Activated naive CD4-positive, alpha-beta T cell treated with anti-CD3 and anti-CD28 coated beads for 36 hours (primary cell): ENCODE data around the gene IDH3G. TPM values are rescaled to one million over a fixed set of nuclear protein-coding genes. Genes with fewer than 3 reads are reported as not detected.

Experiments used
- CTCF ChIA-PET: fragments of 350-600 bp; sonication (Branson Sonifier 250); formaldehyde crosslinking; loops from one replicate; lab custom pipeline; 2021; ENCODE audit warnings: antibody characterized with exemption; lab: Charles Lee
- DNase-seq: peaks from one replicate; pipeline ENCODE4 v3.0.0-alpha.2; 2020
- H3K27ac Mint-ChIP-seq: one replicate; pipeline ENCODE4 v1.8.0; 2021; ENCODE audit warnings: mild to moderate bottlenecking, mixed read lengths
- H3K27me3 Mint-ChIP-seq: one replicate; pipeline ENCODE4 v1.8.0; 2021; ENCODE audit warnings: low read depth, mixed read lengths
- H3K36me3 Mint-ChIP-seq: one replicate; pipeline ENCODE4 v1.8.0; 2021; ENCODE audit warnings: low read depth, mixed read lengths
- H3K4me1 Mint-ChIP-seq: one replicate; pipeline ENCODE4 v1.8.0; 2021; ENCODE audit warnings: low read depth, mixed read lengths
- H3K4me3 Mint-ChIP-seq: one replicate; pipeline ENCODE4 v1.8.0; 2021; ENCODE audit warnings: mild to moderate bottlenecking, moderate library complexity, mixed read lengths
- H3K9me3 Mint-ChIP-seq: one replicate; pipeline ENCODE4 v1.8.0; 2021; ENCODE audit warnings: mixed read lengths
- intact Hi-C: fragments of 100-400 bp; cut with micrococcal nuclease; formaldehyde crosslinking; loops from one replicate; pipeline ENCODE4 v1.15.1; 2023
- total RNA-seq, 2 experiments: library from RNA; stranded (reverse); gene quantifications; one replicate each; pipeline ENCODE4 v1.2.3, GENCODE V29; 2021

The IDH3G gene
- total RNA-seq, 2 experiments from 2014 or later, result 46.3 to 49.9 TPM

- Mint-ChIP-seq H3K27ac (no peak overlapping the region), H3K4me1 (no peaks in the 10 kb centered on the region), H3K27me3 (no peaks in the 10 kb centered on the region), H3K4me3 (no peak overlapping the region), H3K36me3 (no peaks in the 10 kb centered on the region), H3K9me3 (no peaks in the 10 kb centered on the region)
- CTCF ChIA-PET, result no interaction called here
- intact Hi-C loops, result no loop called here
- DNase-seq, result no peak
Observed at GRCh38 chrX:153807976-153808375, 13.8 kb upstream of the IDH3G start.

GRCh38 chrX:153806999-153807575 lies 12.9 kb upstream of the IDH3G start:
- Mint-ChIP-seq H3K36me3 (no peaks in the 10 kb centered on the region), H3K27me3 (no peaks in the 10 kb centered on the region), H3K27ac (no peak overlapping the region), H3K4me3 (no peak overlapping the region), H3K4me1 (no peaks in the 10 kb centered on the region), H3K9me3 (no peaks in the 10 kb centered on the region)
- CTCF ChIA-PET, result no interaction called here
- intact Hi-C loops, result no loop called here
- DNase-seq, result no peak

- Mint-ChIP-seq H3K27ac (no peak overlapping the region), H3K4me1 (no peaks in the 10 kb centered on the region), H3K4me3 (no peak overlapping the region), H3K36me3 (no peaks in the 10 kb centered on the region), H3K9me3 (no peaks in the 10 kb centered on the region), H3K27me3 (no peaks in the 10 kb centered on the region)
- no peak for DNase-seq
- CTCF ChIA-PET, result no interaction called here
- intact Hi-C loops, result no loop called here
Observed at GRCh38 chrX:153805436-153805835, 11.3 kb upstream of the IDH3G start.

- CTCF ChIA-PET, result no interaction called here
- intact Hi-C loops, result no loop called here
- DNase-seq, result no peak
- H3K4me1 Mint-ChIP-seq, result no peaks in the 10 kb centered on the region
- no peak overlapping the region for H3K27ac Mint-ChIP-seq
- H3K27me3 Mint-ChIP-seq, result no peaks in the 10 kb centered on the region
- H3K9me3 Mint-ChIP-seq, result no peaks in the 10 kb centered on the region
- no peak overlapping the region for H3K4me3 Mint-ChIP-seq
- H3K36me3 Mint-ChIP-seq, result no peaks in the 10 kb centered on the region
Observed at GRCh38 chrX:153804621-153805020, 10.4 kb upstream of the IDH3G start.

- CTCF ChIA-PET, result no interaction called here
- Mint-ChIP-seq H3K4me1 (no peaks in the 10 kb centered on the region), H3K27me3 (no peaks in the 10 kb centered on the region), H3K4me3 (no peak overlapping the region), H3K9me3 (no peaks in the 10 kb centered on the region), H3K36me3 (no peaks in the 10 kb centered on the region), H3K27ac (no peak overlapping the region)
- intact Hi-C loops, result no loop called here
- no peak for DNase-seq
Observed at GRCh38 chrX:153804100-153804595, 10.0 kb upstream of the IDH3G start.

GRCh38 chrX:153803211-153804099 lies 9.3 kb upstream of the IDH3G start:
- Mint-ChIP-seq H3K36me3 (peaks cover 1% of the 10 kb centered on the region), H3K9me3 (no peaks in the 10 kb centered on the region), H3K27ac (no peak overlapping the region), H3K4me3 (no peak overlapping the region), H3K27me3 (no peaks in the 10 kb centered on the region), H3K4me1 (no peaks in the 10 kb centered on the region)
- no peak for DNase-seq
- CTCF ChIA-PET, result no interaction called here
- intact Hi-C loops, result no loop called here

- intact Hi-C loops, result no loop called here
- Mint-ChIP-seq H3K4me3 (no peak overlapping the region), H3K27me3 (no peaks in the 10 kb centered on the region), H3K27ac (no peak overlapping the region), H3K36me3 (peaks cover 4% of the 10 kb centered on the region), H3K9me3 (no peaks in the 10 kb centered on the region), H3K4me1 (no peaks in the 10 kb centered on the region)
- CTCF ChIA-PET, result no interaction called here
- no peak for DNase-seq
Observed at GRCh38 chrX:153802513-153803045, 8.4 kb upstream of the IDH3G start.

- Mint-ChIP-seq H3K36me3 (peaks cover 4% of the 10 kb centered on the region), H3K4me1 (peaks cover 5% of the 10 kb centered on the region), H3K27me3 (no peaks in the 10 kb centered on the region), H3K4me3 (no peak overlapping the region), H3K27ac (no peak overlapping the region), H3K9me3 (no peaks in the 10 kb centered on the region)
- DNase-seq, result no peak
- intact Hi-C loops, result no loop called here
- CTCF ChIA-PET, result no interaction called here
Observed at GRCh38 chrX:153801669-153802068, 7.5 kb upstream of the IDH3G start.

GRCh38 chrX:153800746-153801145 lies 6.6 kb upstream of the IDH3G start:
- CTCF ChIA-PET, result no interaction called here
- intact Hi-C loops, result no loop called here

GRCh38 chrX:153800177-153800722 lies 6.1 kb upstream of the IDH3G start:
- intact Hi-C loops, result no loop called here
- Mint-ChIP-seq H3K4me1 (peaks cover 15% of the 10 kb centered on the region), H3K9me3 (no peaks in the 10 kb centered on the region), H3K27me3 (no peaks in the 10 kb centered on the region), H3K36me3 (peaks cover 8% of the 10 kb centered on the region), H3K27ac (no peak overlapping the region), H3K4me3 (no peak overlapping the region)
- no peak for DNase-seq
- CTCF ChIA-PET, result no interaction called here

More at GRCh38 chrX:153800746-153801145, 6.6 kb upstream of the IDH3G start:
- H3K27ac Mint-ChIP-seq, result no peak overlapping the region
- H3K27me3 Mint-ChIP-seq, result no peaks in the 10 kb centered on the region
- peaks cover 8% of the 10 kb centered on the region for H3K36me3 Mint-ChIP-seq
- no peaks in the 10 kb centered on the region for H3K9me3 Mint-ChIP-seq
- H3K4me3 Mint-ChIP-seq, result no peak overlapping the region
- no peak for DNase-seq
- peaks cover 13% of the 10 kb centered on the region for H3K4me1 Mint-ChIP-seq

- DNase-seq, result no peak
- CTCF ChIA-PET, result no interaction called here
- H3K4me3 Mint-ChIP-seq, result no peak overlapping the region
- H3K36me3 Mint-ChIP-seq, result peaks cover 10% of the 10 kb centered on the region
- no peaks in the 10 kb centered on the region for H3K27me3 Mint-ChIP-seq
- intact Hi-C loops, result no loop called here
- H3K4me1 Mint-ChIP-seq, result peaks cover 16% of the 10 kb centered on the region
- H3K9me3 Mint-ChIP-seq, result no peaks in the 10 kb centered on the region
- H3K27ac Mint-ChIP-seq, result no peak overlapping the region
Observed at GRCh38 chrX:153799326-153799725, 5.2 kb upstream of the IDH3G start.

- CTCF ChIA-PET, result no interaction called here
- DNase-seq, result no peak
- no peaks in the 10 kb centered on the region for H3K27me3 Mint-ChIP-seq
- intact Hi-C loops, result no loop called here
- no peak overlapping the region for H3K4me3 Mint-ChIP-seq
- H3K4me1 Mint-ChIP-seq, result peaks cover 23% of the 10 kb centered on the region
- no peaks in the 10 kb centered on the region for H3K9me3 Mint-ChIP-seq
- peaks cover 12% of the 10 kb centered on the region for H3K36me3 Mint-ChIP-seq
- H3K27ac Mint-ChIP-seq, result no peak overlapping the region
Observed at GRCh38 chrX:153797415-153798015, 3.3 kb upstream of the IDH3G start.
